CD4-positive, alpha-beta T cell (primary cell): ENCODE data around the gene CDR2. TPM values are rescaled to one million over a fixed set of nuclear protein-coding genes. Genes with fewer than 3 reads are reported as not detected.

Source experiments
- ATAC-seq: fragments of 200-7000 bp; cut with Tn5 transposase; one replicate; pipeline ENCODE4 v1.10.0; 2022; ENCODE audit warnings: mild to moderate bottlenecking; ENCODE audit not compliant: poor library complexity
- CTCF ChIA-PET: fragments of 350-600 bp; sonication (Branson Sonifier 250); formaldehyde crosslinking; loops from one replicate; lab custom pipeline; 2021; ENCODE audit warnings: antibody characterized with exemption, inconsistent platforms; lab: Charles Lee
- POLR2A ChIA-PET: fragments of 350-600 bp; sonication (Branson Sonifier 250); formaldehyde crosslinking; loops from one replicate; lab custom pipeline; 2021; ENCODE audit warnings: antibody characterized with exemption, inconsistent platforms; lab: Charles Lee
- DNase-seq, 14 experiments: peaks; one replicate each; pipeline ENCODE4 v3.0.0-alpha.2; 2013 to 2020; ENCODE audit warnings: mixed read lengths in 2 of 14
- H3K27ac ChIP-seq, 2 donors: one replicate each; pipeline versions ENCODE4 v1.5.1 to v1.7.0; 2013; ENCODE audit warnings: low read length in 2 of 2, low read depth in 1 of 2, mild to moderate bottlenecking in 1 of 2
- H3K27me3 ChIP-seq, 2 experiments: 1 replicate in 1 of 2; 2 replicates in 1 of 2; pipeline versions ENCODE4 v1.6.1 to v1.7.0; 2013; ENCODE audit warnings: low read length in 2 of 2, control low read depth in 1 of 2, mild to moderate bottlenecking in 1 of 2, moderate library complexity in 1 of 2; ENCODE audit not compliant: insufficient read depth in 2 of 2, control insufficient read depth in 1 of 2
- H3K36me3 ChIP-seq: one replicate; pipeline ENCODE4 v1.6.1; 2013; ENCODE audit warnings: low read length, control low read depth; ENCODE audit not compliant: insufficient read depth
- H3K4me1 ChIP-seq: one replicate; pipeline ENCODE4 v1.6.1; 2013; ENCODE audit warnings: low read length, control low read depth; ENCODE audit not compliant: insufficient read depth
- H3K4me3 ChIP-seq: one replicate; pipeline ENCODE4 v1.5.1; 2013; ENCODE audit warnings: mild to moderate bottlenecking, low read length, moderate library complexity
- H3K9me3 ChIP-seq, 2 experiments: 1 replicate in 1 of 2; 2 replicates in 1 of 2; pipeline versions ENCODE4 v1.6.1 to v1.7.0; 2013; ENCODE audit warnings: low read length in 2 of 2, mild to moderate bottlenecking in 2 of 2, control low read depth in 1 of 2, moderate library complexity in 1 of 2; ENCODE audit not compliant: control insufficient read depth in 1 of 2, insufficient read depth in 1 of 2
- H3K27ac Mint-ChIP-seq: one replicate; pipeline ENCODE4 v1.8.0; 2020; ENCODE audit warnings: mixed read lengths
- H3K27me3 Mint-ChIP-seq: one replicate; pipeline ENCODE4 v1.8.0; 2021; ENCODE audit warnings: mixed read lengths
- H3K36me3 Mint-ChIP-seq: one replicate; pipeline ENCODE4 v1.8.0; 2021; ENCODE audit warnings: low read depth, mixed read lengths
- H3K4me1 Mint-ChIP-seq: one replicate; pipeline ENCODE4 v1.8.0; 2021; ENCODE audit warnings: low read depth, mixed read lengths
- H3K4me3 Mint-ChIP-seq: one replicate; pipeline ENCODE4 v1.8.0; 2020; ENCODE audit warnings: mild to moderate bottlenecking, mixed read lengths
- H3K9me3 Mint-ChIP-seq: one replicate; pipeline ENCODE4 v1.8.0; 2020; ENCODE audit warnings: mixed read lengths
- CTCF ChIP-seq: fragments of 200-600 bp; IDR thresholded peaks from one replicate; pipeline ENCODE4 v1.8.0; 2022; ENCODE audit warnings: antibody characterized with exemption, mild to moderate bottlenecking
- intact Hi-C, 2 experiments: fragments of 100-400 bp; cut with DNase I in 1 of 2; cut with micrococcal nuclease in 1 of 2; formaldehyde crosslinking; loops; one replicate each; pipeline versions ENCODE4 v1.15.1 to v1.9.0; 2023 to 2025; cut with DNase I, micrococcal nuclease
- total RNA-seq, 174 experiments: library from RNA in 2 of 174; stranded (reverse) in 2 of 174; gene quantifications; one replicate each; pipeline ENCODE4 v1.2.3 and lab custom pipeline; 2021 to 2026

Gene CDR2
- total RNA-seq, 2 experiments from 2014 or later: 104 to 113 TPM

GRCh38 chr16:22321340-22322001 is 52.9 kb downstream of the CDR2 start:
- H3K27ac ChIP-seq: no peak overlapping the region
- peaks cover 95% of the 10 kb centered on the region for H3K36me3 ChIP-seq
- H3K36me3 Mint-ChIP-seq: peaks cover 81% of the 10 kb centered on the region
- ChIA-PET CTCF (interaction anchor here (0.6 to 1.6 kb wide), 19 partner anchors 8 to 100 kb away, joined by 3 to 10 read pairs (median 5); no protein-coding TSS in a partner anchor), POLR2A (interaction anchor here (0.9 to 1.2 kb wide), 4 partner anchors 34 to 53 kb away, joined by 4 to 10 read pairs (median 6); partner anchors contain the start of gene CDR2)
- no peak overlapping the region for H3K4me3 ChIP-seq
- intact Hi-C loops: loop anchor here (2.0 to 5.0 kb wide), 4 partner anchors 36 to 1133 kb away; partner anchors contain the start of gene CDR2 (in 1 of the 2)
- H3K27me3 ChIP-seq: no peaks in the 10 kb centered on the region
- H3K9me3 Mint-ChIP-seq: no peaks in the 10 kb centered on the region
- H3K4me3 Mint-ChIP-seq: no peak overlapping the region
- ATAC-seq (peak; percentile 81), DNase-seq (peak; percentile 54 to 89 (median 69))
- TF ChIP-seq CTCF: peak; percentile 99
- peaks cover 11% of the 10 kb centered on the region for H3K4me1 Mint-ChIP-seq
- H3K9me3 ChIP-seq: no peaks in the 10 kb centered on the region
- no peaks in the 10 kb centered on the region for H3K27me3 Mint-ChIP-seq
- H3K27ac Mint-ChIP-seq: peak overlapping the region; percentile 82
- H3K4me1 ChIP-seq: peaks cover 10% of the 10 kb centered on the region

- H3K4me1 Mint-ChIP-seq: peaks cover 11% of the 10 kb centered on the region
- intact Hi-C loops: loop anchor here (2.0 to 5.0 kb wide), 4 partner anchors 37 to 1132 kb away; partner anchors contain the start of gene CDR2 (in 1 of the 2)
- Histone ChIP-seq H3K27me3 (no peaks in the 10 kb centered on the region), H3K4me3 (no peak overlapping the region), H3K27ac (no peak overlapping the region), H3K9me3 (no peaks in the 10 kb centered on the region), H3K36me3 (peaks cover 95% of the 10 kb centered on the region), H3K4me1 (peaks cover 10% of the 10 kb centered on the region)
- no peaks in the 10 kb centered on the region for H3K27me3 Mint-ChIP-seq
- peaks cover 86% of the 10 kb centered on the region for H3K36me3 Mint-ChIP-seq
- POLR2A ChIA-PET: interaction anchor here (0.9 to 1.2 kb wide), 4 partner anchors 34 to 54 kb away, joined by 4 to 10 read pairs (median 6); partner anchors contain the start of gene CDR2
- no peak for TF ChIP-seq CTCF
- no peak overlapping the region for H3K4me3 Mint-ChIP-seq
- ATAC-seq (no peak), DNase-seq (no peak)
- peak overlapping the region; percentile 82 for H3K27ac Mint-ChIP-seq
- CTCF ChIA-PET: interaction anchor here (0.6 to 1.6 kb wide), 19 partner anchors 8 to 99 kb away, joined by 3 to 10 read pairs (median 5); no protein-coding TSS in a partner anchor
- no peaks in the 10 kb centered on the region for H3K9me3 Mint-ChIP-seq
Observed at GRCh38 chr16:22320572-22321339, 53.7 kb downstream of the CDR2 start.

GRCh38 chr16:22318690-22319358 is 55.6 kb downstream of the CDR2 start:
- POLR2A ChIA-PET: interaction anchor here (1.1 kb wide), 1 partner anchor 39 kb away, joined by 4 read pairs; no protein-coding TSS in a partner anchor
- Histone ChIP-seq H3K4me3 (no peak overlapping the region), H3K36me3 (peaks cover 91% of the 10 kb centered on the region), H3K4me1 (peaks cover 10% of the 10 kb centered on the region), H3K9me3 (no peaks in the 10 kb centered on the region), H3K27ac (no peak overlapping the region), H3K27me3 (no peaks in the 10 kb centered on the region)
- ATAC-seq (peak; percentile 40), DNase-seq (peak; percentile 44 to 75 (median 60))
- H3K27me3 Mint-ChIP-seq: no peaks in the 10 kb centered on the region
- H3K9me3 Mint-ChIP-seq: no peaks in the 10 kb centered on the region
- H3K4me1 Mint-ChIP-seq: peaks cover 11% of the 10 kb centered on the region
- intact Hi-C loops: no loop called here
- H3K36me3 Mint-ChIP-seq: peaks cover 86% of the 10 kb centered on the region
- no peak overlapping the region for H3K27ac Mint-ChIP-seq
- CTCF ChIA-PET: interaction anchor here (0.7 to 1.7 kb wide), 4 partner anchors 12 to 56 kb away, joined by 3 to 5 read pairs (median 4); no protein-coding TSS in a partner anchor
- peak; percentile 65 for TF ChIP-seq CTCF
- peak overlapping the region; percentile 25 for H3K4me3 Mint-ChIP-seq
